Thoracic aorta endothelial cell (primary cell): ENCODE results near the gene FEM1C. TPM values are rescaled to one million over a fixed set of nuclear protein-coding genes. Genes with fewer than 3 reads are reported as not detected.

Experiments
- small RNA-seq: library from RNA; depleted of rRNA; stranded (forward); fragments of <200 nt; gene quantifications from one replicate; pipeline ENCODE3, GENCODE V24; 2012
- total RNA-seq: library from RNA; depleted of rRNA; stranded (reverse); fragments of >200 nt; gene quantifications from 2 replicates; pipeline ENCODE4 v1.2.3, GENCODE V29; 2012

FEM1C gene, protein sequence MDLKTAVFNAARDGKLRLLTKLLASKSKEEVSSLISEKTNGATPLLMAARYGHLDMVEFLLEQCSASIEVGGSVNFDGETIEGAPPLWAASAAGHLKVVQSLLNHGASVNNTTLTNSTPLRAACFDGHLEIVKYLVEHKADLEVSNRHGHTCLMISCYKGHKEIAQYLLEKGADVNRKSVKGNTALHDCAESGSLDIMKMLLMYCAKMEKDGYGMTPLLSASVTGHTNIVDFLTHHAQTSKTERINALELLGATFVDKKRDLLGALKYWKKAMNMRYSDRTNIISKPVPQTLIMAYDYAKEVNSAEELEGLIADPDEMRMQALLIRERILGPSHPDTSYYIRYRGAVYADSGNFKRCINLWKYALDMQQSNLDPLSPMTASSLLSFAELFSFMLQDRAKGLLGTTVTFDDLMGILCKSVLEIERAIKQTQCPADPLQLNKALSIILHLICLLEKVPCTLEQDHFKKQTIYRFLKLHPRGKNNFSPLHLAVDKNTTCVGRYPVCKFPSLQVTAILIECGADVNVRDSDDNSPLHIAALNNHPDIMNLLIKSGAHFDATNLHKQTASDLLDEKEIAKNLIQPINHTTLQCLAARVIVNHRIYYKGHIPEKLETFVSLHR
- 29.9 and 34.0 TPM in 2 replicates for total RNA-seq

DNA sequence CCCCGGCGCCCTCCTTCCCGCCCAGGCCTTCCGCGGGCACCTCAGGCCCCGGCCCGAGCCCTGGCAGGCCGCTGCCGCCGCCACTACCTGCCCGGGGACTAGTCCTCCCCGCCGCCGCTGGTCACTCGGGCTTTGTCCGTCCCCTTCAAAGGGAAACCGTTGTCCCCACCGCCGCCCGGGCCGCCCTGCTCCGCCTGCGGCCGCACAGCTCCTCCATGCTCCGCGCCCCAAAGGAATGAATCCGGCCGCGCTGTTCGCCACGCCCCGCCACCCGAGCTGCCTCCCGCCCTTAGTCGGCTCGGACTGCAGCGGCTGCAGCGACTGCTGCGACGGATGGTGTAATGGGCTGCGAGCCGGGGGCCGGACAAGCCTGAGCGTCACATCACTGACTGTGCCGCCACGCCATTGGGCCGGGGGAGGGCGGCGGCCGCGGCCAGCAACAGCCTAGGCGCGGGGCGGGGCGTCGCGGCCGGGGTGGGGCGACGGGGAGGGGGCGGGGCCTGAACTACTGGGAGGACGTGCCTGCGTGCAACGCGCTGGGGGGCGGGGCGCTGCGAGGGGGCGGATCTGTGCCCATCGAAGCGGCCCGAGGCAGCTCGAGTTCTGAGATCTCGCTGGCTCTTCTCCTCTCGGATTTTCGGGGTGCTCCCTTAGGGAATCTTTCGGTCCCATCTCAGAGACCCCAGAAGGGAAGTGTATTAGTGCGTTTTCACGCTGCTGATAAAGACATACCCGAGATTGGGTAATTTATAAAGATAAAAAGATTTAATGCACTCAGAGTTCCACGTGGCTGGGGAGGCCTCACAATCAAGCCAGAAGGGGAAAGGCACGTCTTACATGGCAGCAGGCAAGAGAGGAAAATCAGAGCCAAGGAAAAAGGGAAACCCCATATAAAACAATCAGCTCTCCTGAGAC lies at the start of gene FEM1C:
FEM1C (minus strand) TSS at position 340 of the 915 bp plus-strand sequence. CDS start 1,282 bp downstream, outside the sequence.

Small RNAs within 50 kb of the gene (small RNA-seq; reads per million reads assigned to genes)
- gene AC008628.1 (not detected), gene AC008628.2 (not detected)

Other genes with a start within 250 kb of the FEM1C start
- gene CCDC112, start 248.1 kb downstream of the FEM1C start, total RNA-seq, result 13.1 and 18.6 TPM in 2 replicates
- gene TICAM2, start 57.7 kb upstream of the FEM1C start, total RNA-seq, result 1.7 and 3.4 TPM in 2 replicates
- 195 and 213 TPM in 2 replicates for gene TMED7, start 81.3 kb upstream of the FEM1C start, total RNA-seq